ENCODE results near the gene PSMG2. TPM values are rescaled to one million over a fixed set of nuclear protein-coding genes. Genes with fewer than 3 reads are reported as not detected.

Gene PSMG2
- total and polyA plus RNA-seq, 2 of the 13 experiments (the other 11 are each of a cell fraction or from before 2014, with no cell fraction given): 53.4 to 94.8 TPM

DNA sequence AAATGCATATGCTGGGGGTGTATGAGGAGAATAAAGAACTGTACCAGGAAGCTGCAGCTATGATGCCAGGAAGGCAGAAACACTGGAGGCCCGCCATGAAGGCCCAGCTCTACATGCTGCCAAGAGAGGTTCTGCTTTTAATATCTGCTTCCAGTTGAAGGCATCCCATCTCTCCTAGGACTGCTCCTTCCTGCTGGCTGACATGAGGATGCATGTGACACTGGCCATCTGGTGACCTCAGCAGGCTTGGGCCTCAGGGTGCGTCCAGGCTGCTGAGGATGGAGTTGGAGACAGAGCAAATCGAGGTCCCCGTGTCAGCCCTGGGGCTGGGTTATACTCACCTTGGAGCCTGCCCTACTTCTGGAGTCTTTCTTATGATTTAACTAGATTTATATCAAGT, 49.0 kb downstream of the PSMG2 start:
- FAIRE-seq (no peak), ATAC-seq (no peak), DNase-seq (ENCODE audit: low spot score) (no peak)
- 17% methylated on average over 1 of the region's 4 CpGs for WGBS (ENCODE audit: low lambda C conversion rate)
- no peak overlapping the region for H3K9ac ChIP-seq (ENCODE audit: insufficient read depth, low read depth, low read length)
- H3K27me3 ChIP-seq (ENCODE audit: control insufficient read depth in 1 of 2, insufficient read depth in 2 of 2, low read length in 2 of 2): no peaks in the 10 kb centered on the region
- in situ Hi-C loops (cut with HindIII; ENCODE audit: extremely low pct_ligation_motif_present, low pct_unique_long_range_greater_than_20kb) (no loop called here), intact Hi-C loops (cut with micrococcal nuclease; ENCODE audit: unreplicated experiment) (no loop called here)
- POLR2A ChIA-PET: interaction anchor here (2.6 kb wide), 1 partner anchor 21 kb away, joined by 13 read pairs; no protein-coding TSS in a partner anchor
- no peak overlapping the region for H3K27ac ChIP-seq (ENCODE audit: extremely low read length, insufficient read depth, low read length)
- H3K4me3 ChIP-seq (replicated peaks in 1 of 3; ENCODE audit: insufficient read depth in 1 of 3, low read depth in 2 of 3, low read length in 3 of 3): no peak overlapping the region
- no peaks in the 10 kb centered on the region for H3K79me2 ChIP-seq (ENCODE audit: insufficient read depth, low read length)
- H3K36me3 ChIP-seq (replicated peaks in 1 of 2; ENCODE audit: control insufficient read depth in 1 of 2, insufficient read depth in 2 of 2, low read length in 2 of 2): no peaks in the 10 kb centered on the region
- CTCF ChIA-PET (ENCODE audit: low intra/inter-chr PET ratio, low total read pairs): no interaction called here
- no peaks in the 10 kb centered on the region for H4K20me1 ChIP-seq (ENCODE audit: insufficient read depth, low read length)
- no peak overlapping the region for H2AFZ ChIP-seq (ENCODE audit: low read length)
- H3K4me1 ChIP-seq (ENCODE audit: insufficient read depth, low read length): peaks cover 14% of the 10 kb centered on the region
- no peaks in the 10 kb centered on the region for H3K9me3 ChIP-seq (ENCODE audit: low read length)
- no peak overlapping the region for H3K4me2 ChIP-seq (ENCODE audit: low read depth, low read length)
- no peak for TF ChIP-seq ZFP41 (CRISPR knock-in tag; IDR thresholded peaks at IDR 0.05; ENCODE audit: borderline replicate concordance)
- no peak for TF ChIP-seq ZSCAN22 (CRISPR knock-in tag; IDR thresholded peaks at IDR 0.05)
- TF ChIP-seq, protein P1, sequence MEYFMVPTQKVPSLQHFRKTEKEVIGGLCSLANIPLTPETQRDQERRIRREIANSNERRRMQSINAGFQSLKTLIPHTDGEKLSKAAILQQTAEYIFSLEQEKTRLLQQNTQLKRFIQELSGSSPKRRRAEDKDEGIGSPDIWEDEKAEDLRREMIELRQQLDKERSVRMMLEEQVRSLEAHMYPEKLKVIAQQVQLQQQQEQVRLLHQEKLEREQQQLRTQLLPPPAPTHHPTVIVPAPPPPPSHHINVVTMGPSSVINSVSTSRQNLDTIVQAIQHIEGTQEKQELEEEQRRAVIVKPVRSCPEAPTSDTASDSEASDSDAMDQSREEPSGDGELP (IDR thresholded peaks at IDR 0.05; ENCODE audit: borderline replicate concordance, low read depth): no peak
- TF ChIP-seq ZNF296 (CRISPR knock-in tag; conservative IDR thresholded peaks at IDR 0.05): no peak
- no peak for TF ChIP-seq NR2C2 (CRISPR knock-in tag; IDR thresholded peaks at IDR 0.05; ENCODE audit: borderline replicate concordance)
- TF ChIP-seq SRY (CRISPR knock-in tag; IDR thresholded peaks at IDR 0.05): no peak
- TF ChIP-seq, protein P2, sequence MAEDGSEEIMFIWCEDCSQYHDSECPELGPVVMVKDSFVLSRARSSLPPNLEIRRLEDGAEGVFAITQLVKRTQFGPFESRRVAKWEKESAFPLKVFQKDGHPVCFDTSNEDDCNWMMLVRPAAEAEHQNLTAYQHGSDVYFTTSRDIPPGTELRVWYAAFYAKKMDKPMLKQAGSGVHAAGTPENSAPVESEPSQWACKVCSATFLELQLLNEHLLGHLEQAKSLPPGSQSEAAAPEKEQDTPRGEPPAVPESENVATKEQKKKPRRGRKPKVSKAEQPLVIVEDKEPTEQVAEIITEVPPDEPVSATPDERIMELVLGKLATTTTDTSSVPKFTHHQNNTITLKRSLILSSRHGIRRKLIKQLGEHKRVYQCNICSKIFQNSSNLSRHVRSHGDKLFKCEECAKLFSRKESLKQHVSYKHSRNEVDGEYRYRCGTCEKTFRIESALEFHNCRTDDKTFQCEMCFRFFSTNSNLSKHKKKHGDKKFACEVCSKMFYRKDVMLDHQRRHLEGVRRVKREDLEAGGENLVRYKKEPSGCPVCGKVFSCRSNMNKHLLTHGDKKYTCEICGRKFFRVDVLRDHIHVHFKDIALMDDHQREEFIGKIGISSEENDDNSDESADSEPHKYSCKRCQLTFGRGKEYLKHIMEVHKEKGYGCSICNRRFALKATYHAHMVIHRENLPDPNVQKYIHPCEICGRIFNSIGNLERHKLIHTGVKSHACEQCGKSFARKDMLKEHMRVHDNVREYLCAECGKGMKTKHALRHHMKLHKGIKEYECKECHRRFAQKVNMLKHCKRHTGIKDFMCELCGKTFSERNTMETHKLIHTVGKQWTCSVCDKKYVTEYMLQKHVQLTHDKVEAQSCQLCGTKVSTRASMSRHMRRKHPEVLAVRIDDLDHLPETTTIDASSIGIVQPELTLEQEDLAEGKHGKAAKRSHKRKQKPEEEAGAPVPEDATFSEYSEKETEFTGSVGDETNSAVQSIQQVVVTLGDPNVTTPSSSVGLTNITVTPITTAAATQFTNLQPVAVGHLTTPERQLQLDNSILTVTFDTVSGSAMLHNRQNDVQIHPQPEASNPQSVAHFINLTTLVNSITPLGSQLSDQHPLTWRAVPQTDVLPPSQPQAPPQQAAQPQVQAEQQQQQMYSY (CRISPR knock-in tag; IDR thresholded peaks at IDR 0.05): no peak
- TF ChIP-seq LCORL (IDR thresholded peaks at IDR 0.05): no peak
- no peak for TF ChIP-seq LCORL (CRISPR knock-in tag; IDR thresholded peaks at IDR 0.05)
- no peak for TF ChIP-seq ZNF850 (CRISPR knock-in tag; conservative IDR thresholded peaks at IDR 0.05)
- TF ChIP-seq ZNF577 (CRISPR knock-in tag; IDR thresholded peaks at IDR 0.05; ENCODE audit: borderline replicate concordance, low read depth): no peak
- TF ChIP-seq ZNF510 (CRISPR knock-in tag; IDR thresholded peaks at IDR 0.05; ENCODE audit: low read depth): no peak
- no peak for TF ChIP-seq RARA (CRISPR knock-in tag; IDR thresholded peaks at IDR 0.05)
- no peak for TF ChIP-seq JDP2 (CRISPR knock-in tag; IDR thresholded peaks at IDR 0.05; ENCODE audit: borderline replicate concordance)
- no peak for TF ChIP-seq HOXA9 (CRISPR knock-in tag; IDR thresholded peaks at IDR 0.05; ENCODE audit: borderline replicate concordance)
- TF ChIP-seq EP300 (IDR thresholded peaks at IDR 0.05; ENCODE audit: low read depth in 2 of 2, low read length in 2 of 2): no peak
- TF ChIP-seq EP300 (CRISPR knock-in tag; IDR thresholded peaks at IDR 0.05; ENCODE audit: borderline replicate concordance): no peak
- no TSS peak for BruUV-seq (replicated peaks)

All from HepG2 (cell line).